Mucosa of stomach (tissue), 1 donor: ENCODE data around the gene RAN.
"Not testable (repeated sequence)": the region's sequence is repeated elsewhere in the genome, so short reads cannot be mapped to it uniquely, and the experiment has no call there.

Source experiments
- H3K27me3 ChIP-seq: one replicate; pipeline ENCODE4 v1.7.0; 2013; ENCODE audit warnings: mild to moderate bottlenecking, low read length; ENCODE audit not compliant: control insufficient read depth, insufficient read depth
- H3K36me3 ChIP-seq: one replicate; pipeline ENCODE4 v1.7.0; 2013; ENCODE audit warnings: low read length; ENCODE audit not compliant: control insufficient read depth, insufficient read depth
- H3K4me1 ChIP-seq: one replicate; pipeline ENCODE4 v1.7.0; 2013; ENCODE audit warnings: mild to moderate bottlenecking, low read length; ENCODE audit not compliant: control insufficient read depth, insufficient read depth
- H3K4me3 ChIP-seq: one replicate; pipeline ENCODE4 v1.7.0; 2013; ENCODE audit warnings: low read length
- H3K9ac ChIP-seq: one replicate; pipeline ENCODE4 v1.7.0; 2013; ENCODE audit warnings: mild to moderate bottlenecking, low read length, moderate library complexity
- H3K9me3 ChIP-seq: one replicate; pipeline ENCODE4 v1.7.0; 2013; ENCODE audit warnings: mild to moderate bottlenecking, low read length, moderate library complexity; ENCODE audit not compliant: control insufficient read depth
- donor health status: Pancreatic carcinoma.

The RAN gene

DNA sequence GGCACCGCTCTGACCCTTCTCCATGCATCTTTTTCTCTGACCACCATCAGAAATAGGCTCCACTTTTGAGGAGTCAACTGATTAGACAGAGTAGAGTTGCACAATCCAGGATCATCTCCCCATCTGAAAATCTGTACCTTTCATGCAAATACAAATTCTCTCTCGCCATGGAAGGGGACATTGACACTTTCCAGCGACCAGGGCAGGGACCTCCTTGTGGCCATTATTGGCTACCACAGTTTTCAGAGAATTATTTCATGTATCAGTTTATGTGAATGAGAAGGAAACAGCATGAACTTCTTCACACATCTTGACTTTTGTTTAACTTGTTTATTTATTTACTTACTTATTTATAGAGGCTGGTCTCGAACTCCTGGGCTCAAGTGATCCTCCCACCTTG is 13.8 kb upstream of the RAN start:
- Histone ChIP-seq H3K9ac (no peak overlapping the region), H3K4me1 (no peaks in the 10 kb centered on the region), H3K9me3 (no peaks in the 10 kb centered on the region), H3K27me3 (peaks cover 3% of the 10 kb centered on the region), H3K4me3 (no peak overlapping the region), H3K36me3 (no peaks in the 10 kb centered on the region)

DNA sequence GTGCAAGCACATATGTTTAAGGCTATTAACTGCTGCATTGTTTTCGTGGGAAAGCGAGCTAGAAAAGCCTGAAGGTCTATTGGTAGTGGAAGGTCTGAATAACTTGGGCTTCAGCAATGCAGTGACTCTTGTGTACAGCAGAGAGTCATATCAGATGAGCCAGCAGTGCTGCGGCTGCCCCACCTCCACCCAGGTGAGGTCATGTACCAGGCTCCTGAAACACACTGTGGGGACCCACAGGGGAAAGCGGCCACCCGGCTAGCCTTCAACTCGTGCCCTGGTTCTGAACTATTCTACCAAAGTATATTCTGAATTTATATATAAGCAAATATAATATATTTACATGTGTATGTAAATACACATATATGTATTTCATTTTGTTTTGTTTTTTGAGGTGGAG is 12.7 kb upstream of the RAN start:
- H3K4me3 ChIP-seq: no peak overlapping the region
- H3K36me3 ChIP-seq: no peaks in the 10 kb centered on the region
- H3K4me1 ChIP-seq: no peaks in the 10 kb centered on the region
- no peaks in the 10 kb centered on the region for H3K9me3 ChIP-seq
- no peaks in the 10 kb centered on the region for H3K27me3 ChIP-seq
- H3K9ac ChIP-seq: no peak overlapping the region

DNA sequence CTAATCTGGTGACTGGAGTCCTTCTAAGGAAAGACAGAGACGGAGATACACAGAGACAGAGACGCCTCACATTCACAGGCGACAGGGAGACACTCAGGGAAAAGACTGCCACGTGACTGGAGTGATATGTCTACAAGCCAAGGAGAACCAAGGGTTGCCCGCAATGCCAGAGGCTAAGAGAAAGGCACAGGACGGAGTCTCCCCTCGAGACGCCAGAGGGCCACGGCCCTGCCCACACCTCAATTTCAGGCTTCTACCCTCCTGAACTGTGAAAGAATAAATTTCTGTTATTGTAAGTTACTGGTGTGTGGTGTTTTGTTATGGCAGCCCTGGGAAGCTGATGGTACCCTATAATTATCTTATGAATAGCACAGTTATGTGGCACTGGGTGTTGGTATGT is 11.6 kb upstream of the RAN start:
- no peaks in the 10 kb centered on the region for H3K4me1 ChIP-seq
- no peaks in the 10 kb centered on the region for H3K9me3 ChIP-seq
- no peaks in the 10 kb centered on the region for H3K36me3 ChIP-seq
- no peak overlapping the region for H3K4me3 ChIP-seq
- no peak overlapping the region for H3K9ac ChIP-seq
- no peaks in the 10 kb centered on the region for H3K27me3 ChIP-seq

DNA sequence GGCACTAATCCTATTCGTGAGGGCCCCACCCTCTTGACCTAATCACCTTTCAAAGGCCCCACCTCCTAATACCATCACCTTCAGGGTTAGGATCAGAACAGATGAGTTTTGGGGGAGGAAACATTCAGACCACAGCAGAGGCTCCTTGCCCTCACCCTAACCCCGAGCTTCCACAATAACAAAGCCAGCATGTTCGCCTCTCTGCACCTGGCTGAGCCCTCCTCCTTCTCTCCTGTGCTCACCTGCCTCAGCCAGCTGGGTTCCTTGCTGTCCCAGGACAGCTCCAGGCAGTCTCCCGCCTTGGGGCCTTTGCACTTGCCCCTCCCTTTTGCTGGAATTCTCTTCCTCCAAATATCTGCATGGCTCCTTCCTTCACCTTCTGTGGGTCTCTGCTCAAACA is 9.7 kb upstream of the RAN start:
- no peaks in the 10 kb centered on the region for H3K36me3 ChIP-seq
- H3K4me1 ChIP-seq: no peaks in the 10 kb centered on the region
- no peak overlapping the region for H3K9ac ChIP-seq
- H3K27me3 ChIP-seq: no peaks in the 10 kb centered on the region
- H3K9me3 ChIP-seq: no peaks in the 10 kb centered on the region
- H3K4me3 ChIP-seq: no peak overlapping the region

DNA sequence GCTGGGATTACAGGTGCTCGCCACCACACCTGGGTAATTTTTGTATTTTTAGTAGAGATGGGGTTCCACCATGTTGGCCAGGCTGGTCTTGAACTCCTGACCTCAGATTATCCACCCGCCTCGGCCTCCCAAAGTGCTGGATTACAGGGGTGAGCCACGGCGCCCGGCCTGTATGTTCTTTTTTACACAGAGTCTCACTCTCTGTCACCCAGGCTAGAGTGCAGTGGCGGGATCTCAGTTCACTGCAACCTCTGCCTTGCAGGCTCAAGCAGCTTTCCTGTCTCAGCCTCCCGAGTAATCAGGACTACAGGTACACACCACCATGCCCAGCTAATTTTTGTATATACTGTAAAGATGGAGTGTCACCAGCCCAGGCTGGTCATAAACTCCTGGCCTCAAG is 9.1 kb upstream of the RAN start:
- H3K4me1 ChIP-seq, H3K9me3 ChIP-seq, H3K4me3 ChIP-seq: not testable (repeated sequence)

DNA sequence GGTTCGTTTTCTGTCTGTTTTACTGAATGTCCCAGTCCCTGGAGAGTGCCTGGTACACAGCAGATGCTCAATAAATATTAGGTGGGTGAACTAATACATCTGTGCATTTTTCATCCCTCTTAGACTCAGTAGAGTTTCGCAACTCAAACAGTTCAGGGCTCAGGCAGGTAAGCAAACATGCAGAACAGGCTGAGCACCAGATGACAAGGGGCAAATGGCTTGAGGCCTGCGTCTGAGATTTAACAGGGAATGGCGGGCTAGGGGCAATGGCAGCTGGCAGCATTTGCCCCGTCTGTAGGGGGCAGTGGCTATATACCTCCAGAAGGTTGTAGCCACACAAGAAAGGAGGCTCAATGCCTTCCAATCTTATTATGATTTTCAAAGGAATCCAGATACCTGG is 8.6 kb upstream of the RAN start:
- H3K36me3 ChIP-seq: no peaks in the 10 kb centered on the region
- no peaks in the 10 kb centered on the region for H3K4me1 ChIP-seq
- H3K4me3 ChIP-seq: no peak overlapping the region
- H3K27me3 ChIP-seq: no peaks in the 10 kb centered on the region
- no peaks in the 10 kb centered on the region for H3K9me3 ChIP-seq
- H3K9ac ChIP-seq: no peak overlapping the region

More for the DNA sequence above, 9.1 kb upstream of the RAN start:
- not testable (repeated sequence) for H3K9ac ChIP-seq, H3K27me3 ChIP-seq, H3K36me3 ChIP-seq

DNA sequence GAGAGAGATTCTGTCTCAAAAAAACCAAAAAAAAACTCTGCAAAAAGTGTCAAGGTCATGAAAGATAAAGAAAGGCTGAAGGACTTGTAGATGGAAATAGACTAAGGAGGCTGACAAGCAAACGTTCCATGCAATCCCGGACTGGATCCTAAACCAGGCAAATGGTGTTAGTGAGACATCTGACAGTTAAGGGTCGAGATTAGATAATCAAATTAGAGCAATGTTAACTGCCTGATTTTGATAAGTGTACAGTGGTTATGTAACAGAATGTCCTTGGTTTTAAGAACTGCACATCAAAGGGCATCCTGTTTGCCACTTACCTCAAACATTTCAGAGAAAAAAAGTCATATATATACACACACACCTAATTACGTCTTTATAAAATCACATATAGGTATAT is 3.5 kb upstream of the RAN start:
- Histone ChIP-seq H3K9me3 (no peaks in the 10 kb centered on the region), H3K4me1 (peaks cover 7% of the 10 kb centered on the region), H3K36me3 (no peaks in the 10 kb centered on the region), H3K4me3 (no peak overlapping the region), H3K9ac (no peak overlapping the region), H3K27me3 (no peaks in the 10 kb centered on the region)

DNA sequence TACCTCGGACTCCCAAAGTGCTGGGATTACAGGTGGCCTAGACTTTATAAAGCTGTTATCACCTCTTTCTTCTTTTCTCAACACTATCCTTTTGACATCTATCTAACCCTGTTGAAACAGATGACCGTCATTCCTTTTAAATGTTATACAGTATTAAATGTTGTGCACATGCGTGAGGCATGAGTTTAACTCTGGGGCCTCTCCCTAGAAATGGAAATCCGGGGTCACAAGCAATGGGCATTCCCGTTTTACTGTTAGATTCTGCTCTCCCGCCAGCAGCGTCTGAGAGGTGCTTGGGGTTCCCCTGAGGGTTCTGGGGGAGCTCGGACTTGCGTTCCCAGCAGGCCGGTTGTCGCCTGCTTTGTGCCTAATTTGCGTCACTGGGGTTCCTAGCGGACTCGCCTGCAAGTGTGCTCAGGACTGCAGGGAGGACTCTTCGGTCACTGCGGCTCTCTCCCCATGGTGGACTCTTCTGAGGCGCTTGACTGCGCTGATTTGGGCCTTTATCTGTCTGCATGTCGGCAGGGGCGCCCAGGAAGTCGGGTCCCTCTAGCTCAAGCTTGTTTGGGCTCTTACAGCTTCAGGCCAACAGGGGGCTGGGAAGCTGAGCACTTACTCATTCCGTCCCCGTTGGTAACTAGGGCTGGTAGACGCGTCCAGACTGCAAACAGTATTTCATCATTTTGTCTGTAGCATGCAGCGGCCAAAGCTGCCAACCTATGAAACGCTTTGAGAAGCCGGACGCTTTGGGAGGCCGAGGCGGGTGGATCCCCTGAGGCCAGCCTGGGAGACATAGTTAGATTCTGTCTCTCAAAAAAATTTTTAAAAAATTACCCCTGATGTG is 1.2 kb upstream of the RAN start:
- Histone ChIP-seq H3K36me3 (no peaks in the 10 kb centered on the region), H3K27me3 (no peaks in the 10 kb centered on the region), H3K4me1 (peaks cover 7% of the 10 kb centered on the region), H3K4me3 (peak overlapping the region; percentile 56), H3K9me3 (no peaks in the 10 kb centered on the region), H3K9ac (peak overlapping the region; percentile 66)

DNA sequence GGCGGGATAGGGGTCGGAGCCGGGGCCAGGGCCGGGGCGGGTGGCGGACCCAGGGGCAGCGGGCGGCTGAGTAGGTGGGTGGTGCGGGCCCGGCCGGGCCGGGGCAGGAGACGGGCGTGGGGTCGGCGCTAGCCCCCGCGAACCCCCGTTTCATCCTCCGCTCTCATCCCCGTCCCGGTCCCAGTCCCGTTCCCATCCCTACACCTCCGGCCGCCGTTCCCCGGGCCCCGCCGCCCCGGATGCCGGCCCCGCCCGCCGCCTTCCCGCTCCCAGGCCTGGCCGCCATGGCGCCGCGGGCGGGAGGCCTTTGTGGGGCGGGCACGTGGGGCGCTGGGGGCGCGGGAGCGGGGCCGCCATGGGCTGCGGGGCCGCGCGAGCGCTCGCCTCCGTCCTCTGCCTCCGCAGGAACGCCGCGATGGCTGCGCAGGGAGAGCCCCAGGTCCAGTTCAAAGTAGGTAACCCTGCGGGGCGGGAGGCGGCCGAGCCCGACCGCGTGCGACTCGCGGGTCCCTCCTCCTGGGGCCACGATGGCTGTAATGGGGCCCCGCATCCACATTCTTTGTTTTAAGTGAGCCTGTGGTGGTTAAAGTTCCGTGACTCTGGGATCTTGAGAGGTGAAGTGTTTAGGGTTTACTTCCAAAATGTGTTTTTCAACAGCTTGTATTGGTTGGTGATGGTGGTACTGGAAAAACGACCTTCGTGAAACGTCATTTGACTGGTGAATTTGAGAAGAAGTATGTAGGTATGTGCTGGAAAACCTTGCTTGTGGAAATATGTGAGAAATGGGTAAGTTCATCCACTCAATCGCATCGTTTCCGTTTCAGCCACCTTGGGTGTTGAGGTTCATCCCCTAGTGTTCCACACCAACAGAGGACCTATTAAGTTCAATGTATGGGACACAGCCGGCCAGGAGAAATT is 572 bp downstream of the RAN start:
- peak overlapping the region; percentile 83 for H3K9ac ChIP-seq
- peak overlapping the region; percentile 38 for H3K4me3 ChIP-seq
- no peaks in the 10 kb centered on the region for H3K36me3 ChIP-seq
- H3K27me3 ChIP-seq: no peaks in the 10 kb centered on the region
- peaks cover 7% of the 10 kb centered on the region for H3K4me1 ChIP-seq
- no peaks in the 10 kb centered on the region for H3K9me3 ChIP-seq

DNA sequence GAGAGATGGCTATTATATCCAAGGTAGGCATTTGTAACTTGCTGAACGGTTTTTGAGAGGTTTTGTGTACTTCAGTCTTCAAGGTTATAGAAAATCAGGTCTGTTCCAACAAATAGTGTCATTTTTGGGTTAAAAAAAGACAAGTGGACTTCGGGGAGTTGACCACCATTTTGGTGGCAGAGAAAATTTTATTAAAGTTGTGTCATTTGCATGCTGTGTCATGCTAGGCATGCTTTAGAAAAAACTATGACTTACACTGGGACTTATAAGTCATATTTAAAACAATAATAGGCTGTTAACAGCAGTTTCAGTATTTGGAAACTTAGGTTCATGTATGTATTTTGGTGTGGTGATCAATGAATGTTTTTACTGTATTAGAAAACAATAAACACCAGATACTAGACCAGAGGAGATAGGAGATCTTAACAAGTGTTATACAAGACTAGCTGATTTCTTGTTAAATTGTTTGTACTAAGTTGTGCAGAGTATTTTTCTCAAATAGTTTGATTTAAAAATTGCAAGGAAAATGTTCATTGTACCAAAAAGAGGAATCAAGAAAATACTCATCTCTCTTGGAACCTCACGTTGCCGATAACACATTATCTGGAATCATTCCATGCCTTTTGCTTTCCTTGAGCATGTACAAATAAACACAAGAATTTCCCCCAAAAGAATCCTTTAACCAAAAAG is 1.4 kb downstream of the RAN start:
- Histone ChIP-seq H3K27me3 (no peaks in the 10 kb centered on the region), H3K4me3 (peak overlapping the region; percentile 38), H3K36me3 (no peaks in the 10 kb centered on the region), H3K9ac (peak overlapping the region; percentile 83), H3K4me1 (peaks cover 7% of the 10 kb centered on the region), H3K9me3 (no peaks in the 10 kb centered on the region)

DNA sequence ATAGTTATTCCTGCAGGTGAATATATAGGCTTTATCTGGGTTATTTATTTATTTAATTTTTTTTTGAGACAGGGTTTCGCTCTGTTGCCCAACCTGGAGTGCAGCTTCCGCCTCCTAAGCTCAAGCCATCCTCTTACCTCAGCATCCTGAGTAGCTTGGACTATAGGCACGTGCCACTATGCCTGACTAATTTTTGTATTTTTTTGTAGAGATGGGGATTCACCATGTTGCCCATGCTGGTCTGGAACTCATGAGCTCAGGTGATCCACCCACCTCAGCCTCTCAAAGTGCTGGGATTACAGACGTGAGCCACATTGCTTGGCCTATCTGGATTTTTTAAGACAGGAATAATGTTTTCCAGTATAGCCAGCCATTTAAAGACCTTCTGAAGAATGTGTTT is 2.0 kb downstream of the RAN start:
- H3K4me3 ChIP-seq: no peak overlapping the region
- H3K36me3 ChIP-seq: no peaks in the 10 kb centered on the region
- peak overlapping the region; percentile 25 for H3K9ac ChIP-seq

DNA sequence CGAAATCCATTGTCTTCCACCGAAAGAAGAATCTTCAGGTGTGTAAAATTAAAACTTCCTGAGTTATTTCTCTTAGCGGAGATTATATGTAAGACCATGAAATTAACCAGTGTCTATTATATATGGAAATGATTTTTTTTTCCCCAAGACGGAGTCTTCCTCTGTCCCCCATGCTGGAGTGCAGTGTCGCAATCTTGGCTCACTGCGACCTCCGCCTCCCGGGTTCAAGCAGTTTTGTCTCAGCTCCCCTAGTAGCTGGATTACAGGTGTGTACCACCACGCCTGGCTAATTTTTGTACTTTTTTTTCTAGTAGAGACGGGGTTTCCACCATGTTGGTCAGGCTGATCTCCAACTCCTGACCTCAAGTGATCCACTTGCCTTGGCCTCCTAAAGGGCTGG is 2.8 kb downstream of the RAN start:
- Histone ChIP-seq H3K36me3 (no peaks in the 10 kb centered on the region), H3K9me3 (no peaks in the 10 kb centered on the region), H3K4me3 (no peak overlapping the region), H3K4me1 (peaks cover 7% of the 10 kb centered on the region), H3K9ac (no peak overlapping the region), H3K27me3 (peaks cover 2% of the 10 kb centered on the region)

More for the DNA sequence above, 2.0 kb downstream of the RAN start:
- H3K4me1 ChIP-seq: peaks cover 7% of the 10 kb centered on the region
- no peaks in the 10 kb centered on the region for H3K9me3 ChIP-seq
- no peaks in the 10 kb centered on the region for H3K27me3 ChIP-seq
